ENCODE data around the gene CXCR2.

DNA sequence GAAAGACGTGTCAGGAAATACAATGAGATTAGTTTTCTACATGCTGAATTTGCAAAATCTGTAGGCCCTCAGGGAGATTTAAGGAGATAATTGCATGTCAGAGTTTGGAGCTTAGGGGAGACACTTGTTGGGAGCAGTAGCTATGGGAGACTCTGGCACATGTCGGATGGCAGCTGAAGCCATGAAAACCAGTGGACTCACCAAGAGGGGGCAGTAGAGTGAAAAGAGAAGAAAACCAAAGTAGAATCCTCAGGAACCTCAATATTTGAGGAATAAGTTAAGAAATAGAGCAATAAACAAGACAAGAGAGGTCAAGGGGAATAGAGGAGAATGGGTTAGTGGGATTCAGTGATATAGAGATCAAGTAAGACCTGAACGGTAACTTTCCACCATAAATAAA is 31.9 kb upstream of the CXCR2 start:
- TF ChIP-seq CREB1 (CRISPR knock-in tag; IDR thresholded peaks at IDR 0.05; ENCODE audit: low read depth) (no peak), EZH2phosphoT487 (IDR thresholded peaks at IDR 0.05; ENCODE audit: unreplicated experiment) (no peak), EZH2 (IDR thresholded peaks at IDR 0.05; ENCODE audit: low read depth, unreplicated experiment) (no peak), POLR2AphosphoS5 (IDR thresholded peaks at IDR 0.05; ENCODE audit: low read depth) (no peak), ZNF331 (CRISPR knock-in tag; IDR thresholded peaks at IDR 0.05; ENCODE audit: low read depth) (no peak), NANOG (IDR thresholded peaks at IDR 0.05; ENCODE audit: borderline replicate concordance) (no peak), STAT1 (IDR thresholded peaks at IDR 0.05; ENCODE audit: unreplicated experiment) (no peak), JUNB (IDR thresholded peaks at IDR 0.05; ENCODE audit: unreplicated experiment) (no peak)
- TF ChIP-seq, protein P1, sequence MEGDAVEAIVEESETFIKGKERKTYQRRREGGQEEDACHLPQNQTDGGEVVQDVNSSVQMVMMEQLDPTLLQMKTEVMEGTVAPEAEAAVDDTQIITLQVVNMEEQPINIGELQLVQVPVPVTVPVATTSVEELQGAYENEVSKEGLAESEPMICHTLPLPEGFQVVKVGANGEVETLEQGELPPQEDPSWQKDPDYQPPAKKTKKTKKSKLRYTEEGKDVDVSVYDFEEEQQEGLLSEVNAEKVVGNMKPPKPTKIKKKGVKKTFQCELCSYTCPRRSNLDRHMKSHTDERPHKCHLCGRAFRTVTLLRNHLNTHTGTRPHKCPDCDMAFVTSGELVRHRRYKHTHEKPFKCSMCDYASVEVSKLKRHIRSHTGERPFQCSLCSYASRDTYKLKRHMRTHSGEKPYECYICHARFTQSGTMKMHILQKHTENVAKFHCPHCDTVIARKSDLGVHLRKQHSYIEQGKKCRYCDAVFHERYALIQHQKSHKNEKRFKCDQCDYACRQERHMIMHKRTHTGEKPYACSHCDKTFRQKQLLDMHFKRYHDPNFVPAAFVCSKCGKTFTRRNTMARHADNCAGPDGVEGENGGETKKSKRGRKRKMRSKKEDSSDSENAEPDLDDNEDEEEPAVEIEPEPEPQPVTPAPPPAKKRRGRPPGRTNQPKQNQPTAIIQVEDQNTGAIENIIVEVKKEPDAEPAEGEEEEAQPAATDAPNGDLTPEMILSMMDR (conservative IDR thresholded peaks at IDR 0.05; ENCODE audit: low read depth in 2 of 2) = peak; percentile 60 to 63
- TF ChIP-seq, protein P2, sequence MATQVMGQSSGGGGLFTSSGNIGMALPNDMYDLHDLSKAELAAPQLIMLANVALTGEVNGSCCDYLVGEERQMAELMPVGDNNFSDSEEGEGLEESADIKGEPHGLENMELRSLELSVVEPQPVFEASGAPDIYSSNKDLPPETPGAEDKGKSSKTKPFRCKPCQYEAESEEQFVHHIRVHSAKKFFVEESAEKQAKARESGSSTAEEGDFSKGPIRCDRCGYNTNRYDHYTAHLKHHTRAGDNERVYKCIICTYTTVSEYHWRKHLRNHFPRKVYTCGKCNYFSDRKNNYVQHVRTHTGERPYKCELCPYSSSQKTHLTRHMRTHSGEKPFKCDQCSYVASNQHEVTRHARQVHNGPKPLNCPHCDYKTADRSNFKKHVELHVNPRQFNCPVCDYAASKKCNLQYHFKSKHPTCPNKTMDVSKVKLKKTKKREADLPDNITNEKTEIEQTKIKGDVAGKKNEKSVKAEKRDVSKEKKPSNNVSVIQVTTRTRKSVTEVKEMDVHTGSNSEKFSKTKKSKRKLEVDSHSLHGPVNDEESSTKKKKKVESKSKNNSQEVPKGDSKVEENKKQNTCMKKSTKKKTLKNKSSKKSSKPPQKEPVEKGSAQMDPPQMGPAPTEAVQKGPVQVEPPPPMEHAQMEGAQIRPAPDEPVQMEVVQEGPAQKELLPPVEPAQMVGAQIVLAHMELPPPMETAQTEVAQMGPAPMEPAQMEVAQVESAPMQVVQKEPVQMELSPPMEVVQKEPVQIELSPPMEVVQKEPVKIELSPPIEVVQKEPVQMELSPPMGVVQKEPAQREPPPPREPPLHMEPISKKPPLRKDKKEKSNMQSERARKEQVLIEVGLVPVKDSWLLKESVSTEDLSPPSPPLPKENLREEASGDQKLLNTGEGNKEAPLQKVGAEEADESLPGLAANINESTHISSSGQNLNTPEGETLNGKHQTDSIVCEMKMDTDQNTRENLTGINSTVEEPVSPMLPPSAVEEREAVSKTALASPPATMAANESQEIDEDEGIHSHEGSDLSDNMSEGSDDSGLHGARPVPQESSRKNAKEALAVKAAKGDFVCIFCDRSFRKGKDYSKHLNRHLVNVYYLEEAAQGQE (IDR thresholded peaks at IDR 0.05; ENCODE audit: unreplicated experiment) = no peak
- TF ChIP-seq, protein P3, sequence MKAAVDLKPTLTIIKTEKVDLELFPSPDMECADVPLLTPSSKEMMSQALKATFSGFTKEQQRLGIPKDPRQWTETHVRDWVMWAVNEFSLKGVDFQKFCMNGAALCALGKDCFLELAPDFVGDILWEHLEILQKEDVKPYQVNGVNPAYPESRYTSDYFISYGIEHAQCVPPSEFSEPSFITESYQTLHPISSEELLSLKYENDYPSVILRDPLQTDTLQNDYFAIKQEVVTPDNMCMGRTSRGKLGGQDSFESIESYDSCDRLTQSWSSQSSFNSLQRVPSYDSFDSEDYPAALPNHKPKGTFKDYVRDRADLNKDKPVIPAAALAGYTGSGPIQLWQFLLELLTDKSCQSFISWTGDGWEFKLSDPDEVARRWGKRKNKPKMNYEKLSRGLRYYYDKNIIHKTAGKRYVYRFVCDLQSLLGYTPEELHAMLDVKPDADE (IDR thresholded peaks at IDR 0.05) = no peak

All from GM23338 (cell line).